ENCODE data around the gene NWD2.

DNA sequence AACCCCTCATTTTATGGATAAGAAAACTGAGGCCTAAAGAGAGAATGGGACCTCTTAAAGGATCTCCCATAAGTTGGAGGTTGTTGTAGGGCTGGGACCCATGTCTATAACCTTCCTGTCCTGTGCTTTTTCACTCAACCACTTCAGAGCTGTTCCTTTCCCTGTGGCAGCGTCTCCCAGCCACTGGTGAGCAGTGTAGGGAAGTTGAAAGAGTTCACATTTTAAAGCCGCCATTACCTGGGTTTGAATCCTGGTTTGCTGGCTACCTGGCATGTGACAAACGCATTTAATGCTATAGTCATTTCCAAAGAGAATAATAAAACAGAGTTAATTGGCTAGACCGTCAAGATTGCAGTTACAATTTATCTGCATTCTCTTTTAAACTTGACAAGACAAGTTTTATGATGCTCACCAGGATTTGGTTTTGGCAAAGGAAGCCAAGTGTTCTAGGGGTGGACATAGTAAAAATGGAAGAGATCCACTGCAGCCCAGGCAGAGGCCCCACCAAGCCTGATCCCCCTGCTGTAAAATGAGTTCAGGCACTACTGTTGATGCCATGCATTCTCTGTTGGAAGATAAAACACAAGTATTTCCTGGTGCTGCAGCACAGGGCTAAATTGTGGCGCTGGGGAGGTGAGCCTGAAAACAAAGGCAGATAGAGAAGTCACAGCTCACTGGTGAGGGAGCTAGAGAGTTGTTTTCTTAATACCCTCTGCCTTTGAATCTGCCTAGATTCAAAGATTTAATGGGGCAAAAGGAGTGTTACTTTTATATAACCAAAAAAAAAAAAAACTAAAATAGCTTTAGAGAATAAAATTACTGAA lies 218.7 kb downstream of the NWD2 start:
- TF ChIP-seq POLR2A (IDR thresholded peaks at IDR 0.05; ENCODE audit: low read depth, low read length) (no peak), POLR2AphosphoS5 (IDR thresholded peaks at IDR 0.05; ENCODE audit: low read depth, low read length) (no peak)
